Uterus (tissue), 4 donors: Measurements from ENCODE around the gene CHMP3. TPM values are rescaled to one million over a fixed set of nuclear protein-coding genes. Genes with fewer than 3 reads are reported as not detected.

ENCODE experiments used
- DNase-seq, 2 donors: peaks; one replicate each; pipeline ENCODE4 v3.0.0-alpha.2; 2019 to 2020
- H3K27ac ChIP-seq, 2 donors: fragments of 200-600 bp; sonication (generic); 1 replicate in 1 of 2; 2 replicates in 1 of 2; pipeline ENCODE4 v1.5.1; 2016 to 2018
- H3K27me3 ChIP-seq, 2 donors: fragments of 200-600 bp; sonication (generic); one replicate each; pipeline ENCODE4 v1.5.1; 2018 to 2019; ENCODE audit warnings: control low read depth in 1 of 2
- H3K36me3 ChIP-seq, 2 donors: fragments of 200-600 bp; sonication (generic); one replicate each; pipeline ENCODE4 v1.5.1; 2019; ENCODE audit warnings: control low read depth in 1 of 2
- H3K4me1 ChIP-seq, 2 donors: fragments of 200-600 bp; sonication (generic); one replicate each; pipeline ENCODE4 v1.5.1; 2018 to 2019; ENCODE audit warnings: control low read depth in 1 of 2
- H3K4me3 ChIP-seq, 2 donors: fragments of 200-600 bp; sonication (generic); 1 replicate in 1 of 2; 2 replicates in 1 of 2; pipeline ENCODE4 v1.5.1; 2018 to 2019; ENCODE audit warnings: mild to moderate bottlenecking in 1 of 2
- H3K9me3 ChIP-seq, 2 donors: fragments of 200-600 bp; sonication (generic); one replicate each; pipeline ENCODE4 v1.5.1; 2019; ENCODE audit warnings: control low read depth in 1 of 2
- CTCF ChIP-seq, 4 experiments: fragments of 200-600 bp in 2 of 4; fragments of 450-650 bp in 2 of 4; sonication (generic) in 2 of 4; IDR thresholded peaks; one replicate each; pipeline ENCODE4 v1.5.1; 2016 to 2019; ENCODE audit warnings: antibody characterized with exemption in 4 of 4, mild to moderate bottlenecking in 2 of 4, moderate library complexity in 1 of 4
- POLR2A ChIP-seq, 2 donors: fragments of 450-650 bp; IDR thresholded peaks; one replicate each; pipeline ENCODE4 v1.6.1; 2016; ENCODE audit warnings: antibody characterized with exemption in 2 of 2, mild to moderate bottlenecking in 1 of 2, moderate library complexity in 1 of 2
- intact Hi-C: fragments of 100-400 bp; cut with DNase I; formaldehyde crosslinking; loops from one replicate; pipeline ENCODE4 v1.15.1; 2023; ENCODE audit warnings: low total_unique reads
- total RNA-seq, 4 donors: library from RNA; depleted of rRNA in 3 of 4; stranded (reverse); fragments of >200 nt in 3 of 4; gene quantifications; one replicate each; pipeline versions ENCODE4 v1.1.0 to v1.2.4, GENCODE V29; 2014 to 2023
- donor health status: DM: yes; HTN: yes; CAD: no.

Gene CHMP3
- total RNA-seq, 4 donors from 2014 or later: 62.4 to 143 (median 94.4) TPM

GRCh38 chr2:86543793-86544192 is 19.4 kb downstream of the CHMP3 start:
- H3K4me1 ChIP-seq: no peaks in the 10 kb centered on the region
- DNase-seq: no peak
- no peak overlapping the region for H3K4me3 ChIP-seq
- no peaks in the 10 kb centered on the region for H3K36me3 ChIP-seq
- H3K27me3 ChIP-seq: no peaks in the 10 kb centered on the region
- no peak for TF ChIP-seq CTCF (IDR thresholded peaks at IDR 0.05)
- no peak for TF ChIP-seq POLR2A (IDR thresholded peaks at IDR 0.05)
- intact Hi-C loops: no loop called here
- no peak overlapping the region for H3K27ac ChIP-seq
- no peaks in the 10 kb centered on the region for H3K9me3 ChIP-seq

GRCh38 chr2:86543335-86543734 is 19.9 kb downstream of the CHMP3 start:
- H3K9me3 ChIP-seq: no peaks in the 10 kb centered on the region
- no peak for DNase-seq
- no peak overlapping the region for H3K4me3 ChIP-seq
- TF ChIP-seq POLR2A (IDR thresholded peaks at IDR 0.05) (no peak), CTCF (IDR thresholded peaks at IDR 0.05) (no peak)
- no peaks in the 10 kb centered on the region for H3K4me1 ChIP-seq
- no peaks in the 10 kb centered on the region for H3K36me3 ChIP-seq
- H3K27me3 ChIP-seq: no peaks in the 10 kb centered on the region
- no peak overlapping the region for H3K27ac ChIP-seq
- intact Hi-C loops: no loop called here

- Histone ChIP-seq H3K4me1 (no peaks in the 10 kb centered on the region), H3K27me3 (no peaks in the 10 kb centered on the region), H3K27ac (no peak overlapping the region), H3K9me3 (no peaks in the 10 kb centered on the region), H3K4me3 (no peak overlapping the region), H3K36me3 (no peaks in the 10 kb centered on the region)
- no peak for DNase-seq
- TF ChIP-seq CTCF (IDR thresholded peaks at IDR 0.05) (no peak), POLR2A (IDR thresholded peaks at IDR 0.05) (no peak)
- intact Hi-C loops: no loop called here
Measured at GRCh38 chr2:86542814-86543213, 20.4 kb downstream of the CHMP3 start.

- Histone ChIP-seq H3K9me3 (no peaks in the 10 kb centered on the region), H3K4me1 (no peaks in the 10 kb centered on the region), H3K27me3 (no peaks in the 10 kb centered on the region), H3K4me3 (no peak overlapping the region), H3K27ac (no peak overlapping the region), H3K36me3 (no peaks in the 10 kb centered on the region)
- no peak for TF ChIP-seq POLR2A (IDR thresholded peaks at IDR 0.05)
- no peak for TF ChIP-seq CTCF (IDR thresholded peaks at IDR 0.05)
- intact Hi-C loops: no loop called here
- no peak for DNase-seq
Measured at GRCh38 chr2:86541334-86541733, 21.9 kb downstream of the CHMP3 start.

- H3K27me3 ChIP-seq: no peaks in the 10 kb centered on the region
- intact Hi-C loops: no loop called here
- DNase-seq: no peak
- no peaks in the 10 kb centered on the region for H3K4me1 ChIP-seq
- H3K36me3 ChIP-seq: no peaks in the 10 kb centered on the region
- no peak for TF ChIP-seq POLR2A (IDR thresholded peaks at IDR 0.05)
- no peak for TF ChIP-seq CTCF (IDR thresholded peaks at IDR 0.05)
- no peak overlapping the region for H3K4me3 ChIP-seq
- H3K9me3 ChIP-seq: no peaks in the 10 kb centered on the region
- no peak overlapping the region for H3K27ac ChIP-seq
Measured at GRCh38 chr2:86533589-86533988, 29.7 kb downstream of the CHMP3 start.
